OCI-LY7 (cell line): Measurements from ENCODE around the gene ARHGAP18.

Experiments used
- CTCF ChIP-seq: fragments of 200-600 bp; sonication (generic); conservative IDR thresholded peaks from 2 replicates; pipeline ENCODE4 v1.5.1; 2014; ENCODE audit warnings: mild to moderate bottlenecking, antibody characterized with exemption, low read length, moderate library complexity, mixed read lengths
- EZH2phosphoT487 ChIP-seq: fragments of 200-600 bp; sonication (generic); IDR thresholded peaks from 2 replicates; pipeline ENCODE4 v1.6.1; 2018; ENCODE audit warnings: low read depth, borderline replicate concordance, mild to moderate bottlenecking, mixed run types, antibody characterized with exemption, low read length, moderate library complexity, mixed read lengths

GRCh38 chr6:129624488-129624887 is 85.5 kb downstream of the ARHGAP18 start:
- TF ChIP-seq CTCF, result no peak
- no peak for TF ChIP-seq EZH2phosphoT487
